NB4 (cell line): ENCODE data around the gene JPT2.

Experiments used
- CTCF ChIP-seq: IDR thresholded peaks from one replicate; pipeline ENCODE4 v1.5.1; 2012; ENCODE audit warnings: low read depth, low read length
- MAX ChIP-seq: IDR thresholded peaks from 2 replicates; pipeline ENCODE4 v1.6.1; 2011; ENCODE audit warnings: low read depth, low read length
- MYC ChIP-seq: IDR thresholded peaks from 2 replicates; pipeline ENCODE4 v1.6.1; 2011; ENCODE audit warnings: low read depth, low read length
- POLR2A ChIP-seq: IDR thresholded peaks from 2 replicates; pipeline ENCODE4 v1.6.1; 2011; ENCODE audit warnings: mild to moderate bottlenecking; ENCODE audit not compliant: insufficient read length; ENCODE audit errors: extremely low read depth

- TF ChIP-seq CTCF, result no peak
- no peak for TF ChIP-seq MAX
- no peak for TF ChIP-seq POLR2A
- no peak for TF ChIP-seq MYC
Observed at GRCh38 chr16:1630450-1631213, 47.4 kb upstream of the JPT2 start.
